Pancreas (tissue), 10 donors: ENCODE measurements around the gene XYLT1. TPM values are rescaled to one million over a fixed set of nuclear protein-coding genes. Genes with fewer than 3 reads are reported as not detected.
A peak's percentile ranks its signal among the peaks of the same experiment; 100 is the strongest.

Experiments
- ATAC-seq, 4 donors: fragments of 200-7000 bp; cut with Tn5 transposase; one replicate each; pipeline versions ENCODE4 v1.8.0 to v1.9.1; 2020; ENCODE audit warnings: mild to moderate bottlenecking in 4 of 4, moderate library complexity in 4 of 4
- DNase-seq, 6 donors: peaks; one replicate each; pipeline ENCODE4 v3.0.0-alpha.2; 2020
- FAIRE-seq: peaks from 2 replicates; lab custom pipeline; 2012; peaks lifted over from hg19 to GRCh38; lab: Jason Lieb, UNC
- H3K27ac ChIP-seq, 4 donors: fragments of 200-600 bp; sonication (generic); 1 replicate in 3 of 4; 2 replicates in 1 of 4; pipeline versions ENCODE4 v1.5.0 to v1.8.0; 2020
- H3K27me3 ChIP-seq, 4 donors: fragments of 200-600 bp; one replicate each; pipeline ENCODE4 v1.8.0; 2021
- H3K36me3 ChIP-seq, 3 donors: fragments of 200-600 bp; sonication (generic) in 1 of 3; one replicate each; pipeline versions ENCODE4 v1.5.0 to v1.8.0; 2020 to 2021
- H3K4me1 ChIP-seq, 3 donors: fragments of 200-600 bp; one replicate each; pipeline ENCODE4 v1.8.0; 2021
- H3K4me3 ChIP-seq, 4 donors: fragments of 200-600 bp; sonication (generic) in 2 of 4; one replicate each; pipeline versions ENCODE4 v1.5.0 to v1.8.0; 2020 to 2021
- H3K9me3 ChIP-seq, 4 donors: fragments of 200-600 bp; one replicate each; pipeline ENCODE4 v1.8.0; 2021
- WGBS, 2 donors: extraction: QIAGEN DNeasy Blood & Tissue Kit; methylation state at CpG; one replicate each; pipeline ENCODE4 v1.1.7; 2013; 5-methylcytosine and 5-hydroxymethylcytosine counted together
- intact Hi-C, 3 donors: fragments of 100-400 bp; cut with DNase I; formaldehyde crosslinking; loops; one replicate each; pipeline versions ENCODE4 v1.11.1 to v1.14.2; 2022
- polyA plus RNA-seq, 2 donors: library from polyadenylated mRNA; stranded (reverse); fragments of 200-250 nt; gene quantifications; one replicate each; pipeline ENCODE4 v1.2.3, GENCODE V29; 2013
- total RNA-seq, 6 donors: library from RNA; stranded (reverse); fragmentation: NEBNext Ultra II Directional in 4 of 6; extraction: Animal tissue kit (Norgen Biotek cat#: 25700) in 4 of 6; gene quantifications; one replicate each; pipeline versions ENCODE4 v1.2.1 to v1.2.4, GENCODE V29; 2021 to 2023
- TF ChIP-seq, protein P1 (sequence below), 4 donors: fragments of 200-600 bp; sonication (generic) in 3 of 4; IDR thresholded peaks; one replicate each; pipeline versions ENCODE4 v1.5.0 to v1.8.0; 2021; ENCODE audit warnings: antibody characterized with exemption in 4 of 4
- donor health status: healthy with polysubstance abuse.
- donor health status: DM: no; HTN: no; CAD: no; lungs with moderate emphysema.
- donor health status: DM: no; HTN: no; CAD: no.
- donor health status: control.
- donor health status: control.
- donor health status: Bipolar disorder and iron deficiency.
- donor health status: DM: yes; HTN: yes; CAD: no.
- donor health status: DM: no; HTN: no; CAD: no.
- donor health status: DM: no; HTN: no; CAD: no.
- donor health status: DM: yes; HTN: yes; CAD: no.

Gene XYLT1
- total and polyA plus RNA-seq, 8 donors = 1.6 to 8.2 (median 4.6) TPM

DNA sequence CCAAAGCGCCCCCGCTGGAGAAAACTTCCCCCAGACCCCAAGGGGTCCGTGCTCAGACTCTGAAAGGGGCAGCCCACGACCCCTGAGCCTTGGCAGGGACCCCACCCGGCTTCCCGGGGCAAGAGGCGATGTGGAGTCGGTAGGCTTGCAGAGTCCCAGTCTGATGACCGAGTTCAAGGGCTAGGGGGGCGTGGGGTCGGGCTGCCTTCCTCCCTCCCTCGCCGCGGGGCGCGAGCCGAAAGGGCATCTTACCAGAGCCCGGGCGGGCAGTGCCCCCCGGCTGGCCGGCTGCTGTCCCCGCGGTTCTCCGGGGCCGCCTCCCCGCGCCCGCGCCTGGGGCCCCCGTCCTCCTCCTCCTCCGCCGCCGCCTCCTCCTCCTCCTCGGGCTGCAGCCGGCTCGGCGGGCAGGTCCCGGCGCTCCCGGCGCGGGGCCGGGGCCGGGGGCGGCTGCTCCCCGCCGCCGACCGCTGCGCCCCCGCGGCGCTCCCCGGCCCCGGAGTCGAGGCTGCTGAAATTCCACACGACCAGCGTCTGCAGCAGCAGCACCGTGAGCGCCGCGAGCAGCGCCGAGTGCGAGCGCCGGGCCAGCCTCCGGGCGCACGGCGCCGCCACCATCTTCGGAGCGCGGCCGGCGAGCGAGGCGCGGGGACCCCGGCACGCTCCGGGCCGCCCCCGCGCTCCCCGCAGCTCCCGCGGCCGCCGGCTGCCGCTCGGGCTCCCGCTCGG lies 415 bp downstream of the XYLT1 start:
- Histone ChIP-seq H3K27me3 (no peaks in the 10 kb centered on the region), H3K4me1 (peaks cover 0 to 7% (median 0%) of the 10 kb centered on the region in 3 donors), H3K4me3 (peak overlapping the region; percentile 57 to 75 (median 63)), H3K36me3 (no peaks in the 10 kb centered on the region), H3K9me3 (no peaks in the 10 kb centered on the region), H3K27ac (no peak overlapping the region)
- TF ChIP-seq, protein P1, sequence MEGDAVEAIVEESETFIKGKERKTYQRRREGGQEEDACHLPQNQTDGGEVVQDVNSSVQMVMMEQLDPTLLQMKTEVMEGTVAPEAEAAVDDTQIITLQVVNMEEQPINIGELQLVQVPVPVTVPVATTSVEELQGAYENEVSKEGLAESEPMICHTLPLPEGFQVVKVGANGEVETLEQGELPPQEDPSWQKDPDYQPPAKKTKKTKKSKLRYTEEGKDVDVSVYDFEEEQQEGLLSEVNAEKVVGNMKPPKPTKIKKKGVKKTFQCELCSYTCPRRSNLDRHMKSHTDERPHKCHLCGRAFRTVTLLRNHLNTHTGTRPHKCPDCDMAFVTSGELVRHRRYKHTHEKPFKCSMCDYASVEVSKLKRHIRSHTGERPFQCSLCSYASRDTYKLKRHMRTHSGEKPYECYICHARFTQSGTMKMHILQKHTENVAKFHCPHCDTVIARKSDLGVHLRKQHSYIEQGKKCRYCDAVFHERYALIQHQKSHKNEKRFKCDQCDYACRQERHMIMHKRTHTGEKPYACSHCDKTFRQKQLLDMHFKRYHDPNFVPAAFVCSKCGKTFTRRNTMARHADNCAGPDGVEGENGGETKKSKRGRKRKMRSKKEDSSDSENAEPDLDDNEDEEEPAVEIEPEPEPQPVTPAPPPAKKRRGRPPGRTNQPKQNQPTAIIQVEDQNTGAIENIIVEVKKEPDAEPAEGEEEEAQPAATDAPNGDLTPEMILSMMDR (IDR thresholded peaks at IDR 0.05) = no peak
- FAIRE-seq = no peak
- DNase-seq = peak; percentile 15 to 80 (median 42)
- 0 to 1% methylated on average over 35 to 95 of the region's 95 CpGs for WGBS, 2 donors
- intact Hi-C loops = loop anchor here in 1 of 3 donors (10.0 kb wide), 1 partner anchor 196 kb away; no protein-coding TSS in a partner anchor
- ATAC-seq = peak in 3 of 4 donors; percentile 28 to 51 (median 45)

DNA sequence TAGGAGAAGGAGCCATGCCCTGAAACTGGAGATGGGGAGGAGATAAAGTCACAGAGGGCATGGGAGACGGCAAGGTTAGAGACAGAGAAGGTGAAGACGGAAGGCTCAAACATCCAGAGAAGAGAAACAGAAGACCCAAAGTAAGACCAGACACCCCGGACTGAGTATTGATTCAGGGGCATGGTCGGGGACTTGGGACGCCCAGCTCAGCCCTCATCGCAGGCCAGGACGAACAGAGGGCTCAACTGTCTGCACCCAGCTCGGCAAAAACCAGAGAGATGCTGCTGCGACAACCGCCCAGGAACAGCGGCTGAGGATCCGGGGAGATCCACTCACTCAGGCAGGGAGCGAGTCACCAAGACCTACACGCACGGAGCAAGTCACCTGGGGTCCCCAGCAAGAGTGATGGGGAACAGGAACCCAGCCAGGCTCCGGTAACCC lies 999 bp downstream of the XYLT1 start:
- DNase-seq (peak in 2 of 6 donors; percentile 20 to 60), FAIRE-seq (no peak), ATAC-seq (peak; percentile 24 to 40 (median 26))
- Histone ChIP-seq H3K27ac (no peak overlapping the region), H3K4me1 (peaks cover 0 to 7% (median 0%) of the 10 kb centered on the region in 3 donors), H3K36me3 (no peaks in the 10 kb centered on the region), H3K4me3 (peak overlapping the region; percentile 57 to 75 (median 63)), H3K9me3 (no peaks in the 10 kb centered on the region), H3K27me3 (no peaks in the 10 kb centered on the region)
- 4 to 10% methylated on average over 16 of the region's 16 CpGs for WGBS, 2 donors
- intact Hi-C loops = loop anchor here in 2 of 3 donors (10.0 kb wide), 3 partner anchors 175 to 275 kb away; no protein-coding TSS in a partner anchor
- TF ChIP-seq, protein P1 (IDR thresholded peaks at IDR 0.05) = no peak

DNA sequence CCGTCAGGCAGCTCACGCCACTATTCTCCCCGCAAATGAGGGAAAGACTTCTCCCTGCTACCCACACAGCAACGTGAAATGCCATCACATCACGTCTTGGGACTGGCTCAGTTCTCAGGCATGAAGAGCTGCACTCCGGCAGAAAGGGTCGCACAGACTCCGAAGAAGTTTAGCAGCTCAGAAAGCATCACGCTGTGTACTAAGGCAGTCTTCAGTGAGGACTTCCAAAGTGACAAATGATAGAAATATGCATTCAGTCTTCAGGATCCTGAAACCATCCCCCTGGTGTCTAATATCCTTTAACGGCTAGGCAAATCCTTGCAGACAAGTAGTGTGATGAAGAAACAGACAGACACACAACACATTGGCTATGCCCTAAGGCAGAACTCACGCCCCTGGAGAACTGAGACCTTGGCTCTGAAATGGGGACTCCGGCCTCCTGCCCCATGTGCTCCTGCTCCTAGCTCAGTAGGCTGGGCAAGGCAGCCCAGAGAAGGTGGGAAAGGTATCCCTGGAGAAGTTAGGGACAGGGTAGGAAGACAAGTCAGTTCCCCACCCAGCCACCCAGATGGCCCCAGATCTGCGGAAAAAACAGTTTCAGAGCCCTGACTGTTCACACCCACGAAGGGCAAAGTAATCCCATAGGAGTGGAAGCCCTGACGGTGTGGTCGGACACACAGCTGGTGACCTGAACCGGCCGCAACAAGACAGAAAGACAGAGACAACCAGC lies 1.6 kb downstream of the XYLT1 start:
- no peak for DNase-seq
- Histone ChIP-seq H3K4me1 (peaks cover 0 to 7% (median 0%) of the 10 kb centered on the region in 3 donors), H3K36me3 (no peaks in the 10 kb centered on the region), H3K4me3 (peak overlapping the region in 2 of 4 donors; percentile 69 to 75), H3K27ac (no peak overlapping the region), H3K27me3 (no peaks in the 10 kb centered on the region), H3K9me3 (no peaks in the 10 kb centered on the region)
- 56 to 62% methylated on average over 18 of the region's 18 CpGs for WGBS, 2 donors
- TF ChIP-seq, protein P1 (IDR thresholded peaks at IDR 0.05) = no peak
- intact Hi-C loops = loop anchor here in 1 of 3 donors (10.0 kb wide), 2 partner anchors 174 to 274 kb away; no protein-coding TSS in a partner anchor
- no peak for FAIRE-seq
- peak; percentile 3 to 6 (median 6) for ATAC-seq

DNA sequence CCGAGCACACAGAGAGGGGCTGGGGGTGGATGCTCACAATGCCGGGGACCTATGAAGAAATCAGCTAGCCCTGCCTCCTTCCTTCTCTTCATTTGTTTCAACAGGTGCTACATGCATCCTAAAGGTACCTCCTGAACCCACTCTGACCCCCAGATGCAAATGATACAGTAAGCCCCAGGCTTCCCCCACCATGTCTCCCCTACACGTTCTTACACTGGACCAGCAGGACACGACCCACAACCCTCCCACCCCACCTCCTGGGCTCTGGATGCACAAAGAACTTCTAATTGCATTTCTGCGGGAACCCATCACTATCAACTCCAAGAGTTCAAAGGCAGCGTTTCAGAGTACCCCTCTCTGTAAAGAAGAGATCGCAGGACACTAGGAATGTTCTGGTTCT lies 2.1 kb downstream of the XYLT1 start:
- Histone ChIP-seq H3K9me3 (no peaks in the 10 kb centered on the region), H3K4me1 (peaks cover 0 to 7% (median 0%) of the 10 kb centered on the region in 3 donors), H3K4me3 (no peak overlapping the region), H3K27ac (no peak overlapping the region), H3K36me3 (no peaks in the 10 kb centered on the region), H3K27me3 (no peaks in the 10 kb centered on the region)
- TF ChIP-seq, protein P1 (IDR thresholded peaks at IDR 0.05) = no peak
- intact Hi-C loops = loop anchor here in 1 of 3 donors (10.0 kb wide), 2 partner anchors 174 to 274 kb away; no protein-coding TSS in a partner anchor
- WGBS, 2 donors = 67 to 73% methylated on average over 7 of the region's 7 CpGs
- FAIRE-seq (no peak), ATAC-seq (no peak), DNase-seq (no peak)
